Fibroblast of the conjunctiva (primary cell): ENCODE measurements around the gene RTP4.
A peak's percentile ranks its signal among the peaks of the same experiment; 100 is the strongest.
"Not testable (repeated sequence)": the region's sequence is repeated elsewhere in the genome, so short reads cannot be mapped to it uniquely, and the experiment has no call there.

Experiments used
- DNase-seq: peaks from one replicate; pipeline ENCODE4 v3.0.0-alpha.2; 2010; ENCODE audit warnings: low read depth

The RTP4 gene

GRCh38 chr3:187369089-187369447 is 883 bp downstream of the RTP4 start:
- no peak for DNase-seq

DNA sequence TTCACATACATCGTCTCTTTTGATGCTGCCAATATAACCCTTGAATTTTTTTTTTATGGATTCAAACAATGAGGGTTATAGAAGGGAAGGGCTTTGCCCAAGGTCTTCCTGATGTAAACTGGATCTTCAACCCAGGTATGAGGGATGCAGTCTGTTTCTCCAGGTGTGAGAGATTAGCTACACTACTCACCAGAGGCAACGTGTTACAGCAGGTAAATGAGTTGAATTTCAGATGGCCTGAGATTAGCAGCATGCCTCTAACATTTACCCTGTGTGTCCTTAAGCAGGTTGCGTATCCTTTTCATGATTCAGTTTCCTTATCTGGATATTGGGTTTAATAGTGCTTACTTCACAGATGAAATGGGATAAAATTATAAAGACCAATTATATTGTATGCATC is 1.9 kb downstream of the RTP4 start:
- DNase-seq: no peak

GRCh38 chr3:187375581-187375980 is 7.4 kb downstream of the RTP4 start:
- no peak for DNase-seq

DNA sequence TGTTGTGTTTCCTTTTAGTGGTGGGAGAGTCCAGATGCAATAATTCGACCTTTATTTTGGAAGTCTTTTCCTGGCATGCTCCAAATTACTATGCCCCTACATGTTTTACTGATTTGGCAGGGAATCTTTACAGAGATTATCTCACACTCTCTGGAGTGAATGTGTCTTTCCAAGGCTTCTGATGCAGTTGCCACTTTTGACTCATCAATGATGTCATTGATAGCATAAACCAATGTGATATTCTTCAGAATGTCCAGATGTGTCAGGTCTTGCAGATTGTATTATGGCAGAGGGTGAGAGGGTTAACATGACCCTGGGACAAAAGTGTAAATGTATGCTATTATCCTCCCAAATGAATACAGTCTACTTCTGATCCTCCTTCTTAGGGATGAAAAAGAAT is 9.7 kb downstream of the RTP4 start:
- DNase-seq: no peak

- no peak for DNase-seq
Observed at GRCh38 chr3:187382609-187383151, 14.5 kb downstream of the RTP4 start.

GRCh38 chr3:187383246-187383645 is 15.1 kb downstream of the RTP4 start:
- DNase-seq: no peak

- DNase-seq: no peak
Observed at GRCh38 chr3:187385296-187385695, 17.1 kb downstream of the RTP4 start.

- DNase-seq: no peak
Observed at GRCh38 chr3:187396661-187397060, 28.5 kb downstream of the RTP4 start.

- DNase-seq: no peak
Observed at GRCh38 chr3:187398955-187399354, 30.8 kb downstream of the RTP4 start.

- no peak for DNase-seq
Observed at GRCh38 chr3:187400756-187401155, 32.6 kb downstream of the RTP4 start.

- no peak for DNase-seq
Observed at GRCh38 chr3:187401856-187402255, 33.7 kb downstream of the RTP4 start.

- peak; percentile 74 for DNase-seq
Observed at GRCh38 chr3:187403768-187404288, 35.6 kb downstream of the RTP4 start.

GRCh38 chr3:187406927-187407326 is 38.7 kb downstream of the RTP4 start:
- no peak for DNase-seq

- not testable (repeated sequence) for DNase-seq
Observed at GRCh38 chr3:187411991-187412781, 44.0 kb downstream of the RTP4 start.
